ENCODE data around the gene MCEMP1.

The MCEMP1 gene

DNA sequence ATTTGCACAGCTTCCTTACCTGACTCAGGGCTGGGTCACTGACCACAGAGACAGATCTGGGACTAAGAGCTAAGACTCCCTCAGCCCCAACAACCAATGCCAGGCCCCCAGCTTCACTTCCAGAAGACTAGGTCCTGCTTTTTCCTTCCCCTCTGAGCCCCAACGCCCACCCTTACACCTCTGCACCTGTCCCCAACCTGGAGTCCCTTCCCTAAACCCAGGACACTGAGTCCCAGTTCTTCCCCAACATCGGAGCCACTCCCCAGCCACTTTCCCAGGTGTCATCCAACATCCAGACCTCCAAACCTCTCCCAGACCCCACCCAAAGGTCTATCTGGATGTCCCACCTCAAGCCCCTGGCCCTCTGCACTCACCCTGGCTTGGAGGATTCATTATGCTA is 22.1 kb downstream of the MCEMP1 start:
- DNase-seq, result no peak

- no peak for DNase-seq
Measured at GRCh38 chr19:7699417-7700401, 22.8 kb downstream of the MCEMP1 start.

GRCh38 chr19:7701049-7701653 is 24.3 kb downstream of the MCEMP1 start:
- no peak for DNase-seq

- DNase-seq, result no peak
Measured at GRCh38 chr19:7701654-7702457, 25.0 kb downstream of the MCEMP1 start, which contains the start of gene FCER2. FCER2 (minus strand) TSS chr19:7702131; CDS start chr19:7699760, 2,371 bp downstream.

GRCh38 chr19:7703332-7703731 is 26.4 kb downstream of the MCEMP1 start:
- DNase-seq, result no peak

GRCh38 chr19:7704280-7705060 is 27.6 kb downstream of the MCEMP1 start:
- DNase-seq, result no peak

GRCh38 chr19:7705387-7706187 is 28.7 kb downstream of the MCEMP1 start:
- DNase-seq, result no peak

DNA sequence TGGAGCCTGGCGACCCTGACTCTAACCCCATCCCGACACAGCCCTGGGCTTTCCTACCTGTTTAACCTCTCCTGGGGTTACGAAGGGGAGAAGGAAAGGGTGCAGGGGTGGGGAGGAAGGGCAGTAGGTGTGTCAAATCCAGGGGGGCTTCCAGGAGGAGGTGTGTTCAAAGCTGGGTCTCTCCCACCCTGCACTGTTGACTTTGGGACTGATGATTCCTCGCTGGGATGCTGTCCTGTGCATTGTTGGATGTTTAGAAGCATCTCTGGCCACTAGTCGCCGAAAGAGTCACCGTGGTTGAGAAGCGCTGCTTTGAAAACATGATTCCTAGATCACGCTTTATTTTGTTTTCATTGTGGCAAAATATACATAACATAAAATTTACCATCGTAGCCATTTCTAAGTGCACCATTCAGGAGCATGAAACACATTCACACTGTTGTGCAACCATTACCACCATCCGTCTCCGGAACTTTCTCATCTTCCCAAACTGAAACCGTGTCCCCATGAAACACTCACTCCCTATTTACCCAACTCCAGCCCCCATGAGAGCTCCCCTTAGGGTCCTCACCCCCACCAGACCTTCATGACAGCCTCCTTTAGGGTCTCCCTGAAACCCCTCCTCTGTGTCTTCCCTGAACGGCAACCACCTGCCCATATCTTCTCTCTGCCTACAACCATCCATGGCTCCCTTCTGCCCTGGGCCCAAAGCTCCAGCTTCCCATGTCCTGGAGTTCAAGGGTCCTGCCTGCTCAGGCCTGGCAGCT is 29.5 kb downstream of the MCEMP1 start:
- DNase-seq, result no peak

DNA sequence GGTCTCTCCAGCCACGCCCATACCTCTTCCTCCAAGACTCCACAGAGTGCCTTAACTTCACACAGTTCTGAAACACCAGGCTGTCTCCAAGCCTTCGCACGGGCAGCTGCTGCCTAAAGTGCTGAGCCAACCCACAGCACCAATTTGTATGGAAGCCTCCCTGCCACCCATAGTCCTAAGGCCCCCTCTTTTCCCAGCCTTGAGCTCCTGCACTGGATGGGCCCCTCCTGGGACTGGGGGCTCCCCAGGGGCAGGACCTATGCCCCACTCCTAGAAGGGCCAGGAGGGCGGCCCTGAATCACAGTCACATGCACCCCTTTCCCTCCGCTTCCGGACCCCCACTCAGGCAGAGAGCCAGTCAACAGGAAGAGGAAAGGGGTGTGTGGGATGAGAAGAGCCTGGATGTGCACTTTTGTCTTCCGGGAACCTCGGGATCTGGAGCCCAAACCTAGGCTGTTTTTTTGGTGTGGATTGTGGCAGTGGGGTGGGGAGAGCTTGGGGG is 30.1 kb downstream of the MCEMP1 start:
- no peak for DNase-seq

DNA sequence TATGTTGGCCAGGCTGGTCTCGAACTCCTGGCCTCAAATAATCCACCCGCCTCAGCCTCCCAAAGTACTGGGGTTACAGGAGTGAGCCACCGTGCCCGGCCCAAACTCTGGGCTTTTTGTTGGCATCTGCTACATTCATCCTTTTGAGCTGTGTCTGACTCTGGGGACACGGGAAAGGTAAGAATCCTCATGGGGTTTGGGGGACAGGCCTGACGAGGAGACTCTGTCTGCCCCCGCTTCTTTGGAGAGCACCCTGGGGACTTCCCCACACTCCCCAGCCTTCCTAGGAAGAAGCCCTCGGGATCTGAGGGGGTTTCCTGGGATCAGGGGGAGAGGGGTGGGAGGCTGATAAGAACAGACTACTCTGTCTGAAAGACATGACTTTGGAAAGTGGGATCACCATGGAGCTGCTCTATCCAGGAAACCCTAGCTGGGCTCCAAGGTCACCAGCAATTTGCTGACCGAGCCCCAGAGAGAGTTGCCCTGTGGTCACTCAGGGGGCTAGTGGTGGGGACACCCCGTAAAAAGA is 33.1 kb downstream of the MCEMP1 start:
- no peak for DNase-seq

- DNase-seq, result no peak
Measured at GRCh38 chr19:7710616-7711015, 33.7 kb downstream of the MCEMP1 start.

DNA sequence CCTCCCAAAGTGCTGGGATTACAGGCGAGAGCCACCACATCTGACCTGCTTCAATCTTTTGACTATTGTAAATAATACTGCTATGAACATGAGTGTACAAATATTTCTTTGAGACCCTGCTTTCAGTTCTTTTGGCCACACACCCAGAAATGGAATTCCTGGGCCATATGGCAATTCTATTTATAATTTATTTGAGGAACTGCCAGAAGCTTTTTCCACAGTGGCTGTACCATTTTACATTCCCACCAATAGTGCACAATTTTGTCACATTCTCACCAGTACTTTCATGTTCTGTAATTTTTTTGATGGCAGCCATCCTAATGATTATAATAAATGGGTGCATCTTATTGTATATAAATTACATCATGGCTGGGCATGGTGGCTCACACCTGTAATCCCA is 38.8 kb downstream of the MCEMP1 start:
- peak in 1 of 2 experiments; percentile 66 for DNase-seq

GRCh38 chr19:7716762-7717161 is 39.9 kb downstream of the MCEMP1 start:
- no peak for DNase-seq

- no peak for DNase-seq
Measured at GRCh38 chr19:7718668-7719067, 41.8 kb downstream of the MCEMP1 start.

DNA sequence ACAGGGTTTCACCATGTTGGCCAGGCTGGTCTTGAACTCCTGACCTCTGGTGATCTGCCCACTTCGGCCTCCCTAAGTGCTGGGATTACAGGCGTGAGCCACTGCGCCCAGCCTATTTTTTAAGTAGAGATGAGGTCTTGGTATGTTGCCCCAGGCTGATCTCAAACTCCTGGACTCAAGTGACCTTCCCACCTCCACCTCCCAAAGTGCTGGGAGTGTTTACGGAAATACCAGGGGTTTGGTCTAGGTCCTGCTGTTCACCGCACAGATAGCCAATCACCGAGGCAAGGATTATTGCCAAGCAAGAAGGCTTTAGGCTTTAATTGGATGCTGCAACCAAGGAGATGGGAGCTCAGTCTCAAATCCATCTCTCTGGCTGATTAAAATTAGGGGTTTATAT is 43.5 kb downstream of the MCEMP1 start:
- DNase-seq, result no peak

DNA sequence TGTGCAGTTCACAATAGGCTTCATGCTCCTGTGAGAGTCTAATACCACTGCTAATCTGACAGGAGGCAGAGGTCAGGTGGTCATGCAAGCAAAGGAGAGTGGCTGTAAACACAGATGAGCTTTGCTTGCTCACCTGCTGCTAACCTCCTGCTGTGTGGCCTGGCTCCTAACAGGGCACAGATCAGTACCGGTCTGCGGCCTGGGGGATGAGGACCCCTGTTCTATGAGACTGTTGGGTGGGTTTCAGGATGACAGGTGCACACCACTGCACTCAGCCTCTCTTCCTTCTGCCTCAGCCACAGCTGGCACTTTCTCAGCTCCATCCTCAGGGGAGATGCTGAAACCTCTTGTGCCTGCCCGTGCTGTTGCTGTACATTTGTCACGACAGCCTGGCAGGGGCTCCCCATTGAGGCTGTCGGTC is 45.4 kb downstream of the MCEMP1 start:
- DNase-seq, result peak in 1 of 2 experiments; percentile 23

- DNase-seq, result no peak
Measured at GRCh38 chr19:7725791-7726190, 48.9 kb downstream of the MCEMP1 start.

- DNase-seq, result no peak
Measured at GRCh38 chr19:7729211-7729610, 52.3 kb downstream of the MCEMP1 start.

All from cerebellar nuclear complex (tissue), 1 donor.